Stomach (tissue), 4 donors: Measurements from ENCODE around the gene FAM187B.

Experiments
- POLR2A ChIP-seq, 4 donors: fragments of 450-650 bp; IDR thresholded peaks; one replicate each; pipeline ENCODE4 v1.6.1; 2016; ENCODE audit warnings: antibody characterized with exemption in 4 of 4, control low read depth in 2 of 4, mild to moderate bottlenecking in 1 of 4, moderate library complexity in 1 of 4
- POLR2AphosphoS5 ChIP-seq, 3 donors: sonication (generic); formaldehyde crosslinking; IDR thresholded peaks; one replicate each; pipeline ENCODE4 v1.6.1; 2016; ENCODE audit warnings: antibody characterized with exemption in 3 of 3
- TF ChIP-seq, protein P1 (sequence below), 7 experiments: fragments of 450-650 bp in 4 of 7; fragments of 200-600 bp in 3 of 7; sonication (generic) in 3 of 7; IDR thresholded peaks; one replicate each; pipeline ENCODE4 v1.5.1; 2016 to 2019; ENCODE audit warnings: antibody characterized with exemption in 7 of 7, control low read depth in 2 of 7, mild to moderate bottlenecking in 1 of 7

GRCh38 chr19:35184884-35185283, 43.7 kb downstream of the FAM187B start:
- TF ChIP-seq, protein P1, sequence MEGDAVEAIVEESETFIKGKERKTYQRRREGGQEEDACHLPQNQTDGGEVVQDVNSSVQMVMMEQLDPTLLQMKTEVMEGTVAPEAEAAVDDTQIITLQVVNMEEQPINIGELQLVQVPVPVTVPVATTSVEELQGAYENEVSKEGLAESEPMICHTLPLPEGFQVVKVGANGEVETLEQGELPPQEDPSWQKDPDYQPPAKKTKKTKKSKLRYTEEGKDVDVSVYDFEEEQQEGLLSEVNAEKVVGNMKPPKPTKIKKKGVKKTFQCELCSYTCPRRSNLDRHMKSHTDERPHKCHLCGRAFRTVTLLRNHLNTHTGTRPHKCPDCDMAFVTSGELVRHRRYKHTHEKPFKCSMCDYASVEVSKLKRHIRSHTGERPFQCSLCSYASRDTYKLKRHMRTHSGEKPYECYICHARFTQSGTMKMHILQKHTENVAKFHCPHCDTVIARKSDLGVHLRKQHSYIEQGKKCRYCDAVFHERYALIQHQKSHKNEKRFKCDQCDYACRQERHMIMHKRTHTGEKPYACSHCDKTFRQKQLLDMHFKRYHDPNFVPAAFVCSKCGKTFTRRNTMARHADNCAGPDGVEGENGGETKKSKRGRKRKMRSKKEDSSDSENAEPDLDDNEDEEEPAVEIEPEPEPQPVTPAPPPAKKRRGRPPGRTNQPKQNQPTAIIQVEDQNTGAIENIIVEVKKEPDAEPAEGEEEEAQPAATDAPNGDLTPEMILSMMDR (IDR thresholded peaks at IDR 0.05), result no peak
- TF ChIP-seq POLR2AphosphoS5 (IDR thresholded peaks at IDR 0.05) (no peak), POLR2A (IDR thresholded peaks at IDR 0.05) (no peak)
